Activated CD4-positive, alpha-beta memory T cell treated with anti-CD3 and anti-CD28 coated beads, Interleukin-2, amount 10 ng/mL, durations not matched to agents 7 days and 5 days (primary cell): ENCODE data around the gene CELF4. TPM values are rescaled to one million over a fixed set of nuclear protein-coding genes. Genes with fewer than 3 reads are reported as not detected.
"Not testable (repeated sequence)": the region's sequence is repeated elsewhere in the genome, so short reads cannot be mapped to it uniquely, and the experiment has no call there.

Source experiments
- CTCF ChIA-PET: fragments of 350-600 bp; sonication (Branson Sonifier 250); formaldehyde crosslinking; loops from one replicate; lab custom pipeline; 2021; ENCODE audit warnings: antibody characterized with exemption, inconsistent platforms; lab: Charles Lee
- POLR2A ChIA-PET: fragments of 350-600 bp; sonication (Branson Sonifier 250); formaldehyde crosslinking; loops from one replicate; lab custom pipeline; 2021; ENCODE audit warnings: antibody characterized with exemption; lab: Charles Lee
- DNase-seq: peaks from one replicate; pipeline ENCODE4 v3.0.0-alpha.2; 2020
- H3K27ac Mint-ChIP-seq: one replicate; pipeline ENCODE4 v1.8.0; 2021; ENCODE audit warnings: mild to moderate bottlenecking, mixed read lengths
- H3K27me3 Mint-ChIP-seq: one replicate; pipeline ENCODE4 v1.8.0; 2021; ENCODE audit warnings: mixed read lengths
- H3K36me3 Mint-ChIP-seq: one replicate; pipeline ENCODE4 v1.8.0; 2021; ENCODE audit warnings: low read depth, mixed read lengths
- H3K4me1 Mint-ChIP-seq: one replicate; pipeline ENCODE4 v1.8.0; 2021; ENCODE audit warnings: mixed read lengths
- H3K4me3 Mint-ChIP-seq: one replicate; pipeline ENCODE4 v1.8.0; 2021; ENCODE audit warnings: mild to moderate bottlenecking, mixed read lengths
- H3K9me3 Mint-ChIP-seq: one replicate; pipeline ENCODE4 v1.8.0; 2021; ENCODE audit warnings: mixed read lengths
- total RNA-seq, 2 experiments: library from RNA; stranded (reverse); gene quantifications; one replicate each; pipeline ENCODE4 v1.2.3, GENCODE V29; 2021

CELF4 gene
- total RNA-seq, 2 experiments from 2014 or later, result not detected

DNA sequence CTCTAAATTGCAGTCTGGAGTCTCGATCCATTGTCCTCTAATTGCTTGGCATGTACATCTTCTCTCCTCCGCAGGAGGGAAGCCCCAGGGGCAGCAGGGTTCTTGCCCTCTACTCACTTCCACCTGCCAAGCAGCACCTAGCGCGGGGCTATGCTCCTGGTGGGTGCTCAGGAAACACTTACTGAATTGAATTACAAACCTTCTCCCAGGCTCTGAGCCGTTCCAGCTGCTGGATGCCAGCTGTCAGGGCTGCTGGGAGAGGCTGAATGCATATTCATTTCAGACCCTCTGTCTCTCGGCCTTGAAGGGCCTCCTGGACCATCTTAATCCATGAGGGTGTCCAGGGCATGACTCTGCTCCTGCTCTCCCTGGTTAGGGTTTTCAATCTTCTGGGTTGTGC is 94.0 kb downstream of the CELF4 start:
- POLR2A ChIA-PET, result no interaction called here
- no peaks in the 10 kb centered on the region for H3K36me3 Mint-ChIP-seq

GRCh38 chr18:37470986-37471385 is 94.6 kb downstream of the CELF4 start:
- H3K27ac Mint-ChIP-seq, result no peak overlapping the region
- ChIA-PET POLR2A (no interaction called here), CTCF (no interaction called here)
- no peaks in the 10 kb centered on the region for H3K36me3 Mint-ChIP-seq
- H3K4me1 Mint-ChIP-seq, result no peaks in the 10 kb centered on the region
- H3K4me3 Mint-ChIP-seq, result no peak overlapping the region
- no peaks in the 10 kb centered on the region for H3K27me3 Mint-ChIP-seq
- DNase-seq, result no peak
- no peaks in the 10 kb centered on the region for H3K9me3 Mint-ChIP-seq

More for the DNA sequence above, 94.0 kb downstream of the CELF4 start:
- Mint-ChIP-seq H3K9me3 (no peaks in the 10 kb centered on the region), H3K27ac (no peak overlapping the region), H3K4me1 (no peaks in the 10 kb centered on the region), H3K4me3 (no peak overlapping the region), H3K27me3 (no peaks in the 10 kb centered on the region)
- no peak for DNase-seq
- CTCF ChIA-PET, result no interaction called here

DNA sequence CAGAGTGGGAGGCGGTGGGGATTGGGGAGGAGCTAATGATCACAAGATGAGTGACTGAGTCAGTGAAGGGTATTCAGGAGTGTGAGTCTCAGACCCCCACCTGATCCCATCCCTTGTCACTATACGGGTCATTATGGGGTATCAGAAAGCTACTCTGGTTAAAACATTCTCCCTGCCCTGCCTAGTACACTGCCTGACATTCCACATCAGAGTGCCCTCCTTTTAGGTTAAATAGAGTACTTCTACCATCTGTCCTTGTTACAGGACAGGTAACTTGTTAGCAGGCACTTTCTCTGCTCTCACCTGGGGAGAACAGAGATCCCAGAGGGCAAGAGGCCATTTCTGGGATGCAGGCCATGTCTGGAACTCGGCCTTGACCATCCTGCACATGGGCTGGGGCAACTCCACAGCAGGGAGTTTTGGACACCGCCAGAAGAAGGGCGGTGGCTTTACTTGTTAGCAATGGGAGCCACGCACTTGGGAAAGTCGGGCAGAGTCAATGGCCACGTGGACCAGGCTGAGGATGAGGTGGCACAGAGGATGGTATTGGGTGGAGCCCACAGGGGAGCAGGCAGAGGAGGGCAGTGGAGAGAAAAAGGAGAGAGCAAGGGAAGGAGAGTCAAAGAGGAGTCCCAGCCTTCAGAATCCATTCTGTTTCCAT is 98.5 kb downstream of the CELF4 start:
- ChIA-PET POLR2A (no interaction called here), CTCF (no interaction called here)
- no peaks in the 10 kb centered on the region for H3K9me3 Mint-ChIP-seq
- H3K36me3 Mint-ChIP-seq, result no peaks in the 10 kb centered on the region
- H3K27me3 Mint-ChIP-seq, result no peaks in the 10 kb centered on the region
- no peak overlapping the region for H3K4me3 Mint-ChIP-seq
- no peak for DNase-seq
- no peaks in the 10 kb centered on the region for H3K4me1 Mint-ChIP-seq
- no peak overlapping the region for H3K27ac Mint-ChIP-seq

- ChIA-PET CTCF (no interaction called here), POLR2A (no interaction called here)
- no peak overlapping the region for H3K4me3 Mint-ChIP-seq
- no peak overlapping the region for H3K27ac Mint-ChIP-seq
- no peaks in the 10 kb centered on the region for H3K27me3 Mint-ChIP-seq
- no peaks in the 10 kb centered on the region for H3K36me3 Mint-ChIP-seq
- H3K9me3 Mint-ChIP-seq, result no peaks in the 10 kb centered on the region
- no peaks in the 10 kb centered on the region for H3K4me1 Mint-ChIP-seq
- no peak for DNase-seq
These were observed 99.6 kb downstream of the CELF4 start for GRCh38 chr18:37465958-37466357.

GRCh38 chr18:37464257-37464656 is 101.3 kb downstream of the CELF4 start:
- no peaks in the 10 kb centered on the region for H3K4me1 Mint-ChIP-seq
- H3K4me3 Mint-ChIP-seq, result no peak overlapping the region
- no peak overlapping the region for H3K27ac Mint-ChIP-seq
- no peak for DNase-seq
- H3K27me3 Mint-ChIP-seq, result no peaks in the 10 kb centered on the region
- no peaks in the 10 kb centered on the region for H3K36me3 Mint-ChIP-seq
- POLR2A ChIA-PET, result no interaction called here
- CTCF ChIA-PET, result no interaction called here
- H3K9me3 Mint-ChIP-seq, result no peaks in the 10 kb centered on the region

DNA sequence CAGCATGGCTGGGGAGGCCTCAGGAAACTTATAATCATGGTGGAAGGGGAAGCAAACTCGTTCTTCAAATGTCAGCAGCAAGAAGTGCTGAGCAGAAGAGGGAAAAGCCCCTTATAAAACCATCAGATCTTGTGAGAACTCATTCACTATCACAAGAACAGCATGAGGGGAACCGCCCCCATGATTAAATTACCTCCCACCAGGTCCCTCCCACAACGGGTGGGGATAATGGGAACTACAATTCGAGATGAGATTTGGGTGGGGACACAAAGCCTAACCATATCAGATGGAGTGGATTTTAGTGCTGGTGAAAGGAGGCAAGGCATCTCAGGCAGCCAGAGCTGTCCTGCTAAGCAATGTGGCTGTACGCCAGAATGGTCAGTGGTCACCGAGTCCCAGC is 104.3 kb downstream of the CELF4 start:
- H3K4me3 Mint-ChIP-seq, POLR2A ChIA-PET, H3K27me3 Mint-ChIP-seq, H3K27ac Mint-ChIP-seq, H3K4me1 Mint-ChIP-seq, DNase-seq, H3K36me3 Mint-ChIP-seq, H3K9me3 Mint-ChIP-seq, CTCF ChIA-PET: not testable (repeated sequence)

DNA sequence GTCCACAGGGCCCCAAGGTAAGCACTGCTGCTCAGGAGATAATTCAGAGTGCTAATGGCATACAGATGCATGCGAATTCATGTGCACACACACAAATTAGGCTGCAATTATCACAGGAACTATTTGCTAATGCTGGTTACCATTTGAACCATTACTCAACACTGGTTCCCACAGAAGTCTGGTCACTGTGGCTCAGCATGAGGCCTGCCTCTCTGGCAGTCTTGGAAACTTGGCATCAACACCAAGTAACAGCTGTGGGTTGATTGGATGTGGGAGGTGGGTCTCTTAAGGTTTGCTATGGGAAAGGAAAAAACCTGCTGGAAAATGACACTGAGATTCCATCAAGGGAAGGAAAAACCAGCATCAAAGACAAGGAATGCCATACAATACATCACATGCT is 105.0 kb downstream of the CELF4 start:
- no peaks in the 10 kb centered on the region for H3K9me3 Mint-ChIP-seq
- DNase-seq, result no peak
- no peaks in the 10 kb centered on the region for H3K27me3 Mint-ChIP-seq
- H3K4me1 Mint-ChIP-seq, result no peaks in the 10 kb centered on the region
- H3K27ac Mint-ChIP-seq, result no peak overlapping the region
- H3K36me3 Mint-ChIP-seq, result no peaks in the 10 kb centered on the region
- POLR2A ChIA-PET, result no interaction called here
- CTCF ChIA-PET, result no interaction called here
- no peak overlapping the region for H3K4me3 Mint-ChIP-seq

- H3K9me3 Mint-ChIP-seq, result no peaks in the 10 kb centered on the region
- no peaks in the 10 kb centered on the region for H3K4me1 Mint-ChIP-seq
- CTCF ChIA-PET, result interaction anchor here (1.2 kb wide), 1 partner anchor 27 kb away, joined by 3 read pairs; no protein-coding TSS in a partner anchor
- POLR2A ChIA-PET, result no interaction called here
- no peaks in the 10 kb centered on the region for H3K27me3 Mint-ChIP-seq
- no peak overlapping the region for H3K4me3 Mint-ChIP-seq
- H3K36me3 Mint-ChIP-seq, result no peaks in the 10 kb centered on the region
- no peak overlapping the region for H3K27ac Mint-ChIP-seq
- no peak for DNase-seq
These were observed 106.9 kb downstream of the CELF4 start for GRCh38 chr18:37458697-37459096.

DNA sequence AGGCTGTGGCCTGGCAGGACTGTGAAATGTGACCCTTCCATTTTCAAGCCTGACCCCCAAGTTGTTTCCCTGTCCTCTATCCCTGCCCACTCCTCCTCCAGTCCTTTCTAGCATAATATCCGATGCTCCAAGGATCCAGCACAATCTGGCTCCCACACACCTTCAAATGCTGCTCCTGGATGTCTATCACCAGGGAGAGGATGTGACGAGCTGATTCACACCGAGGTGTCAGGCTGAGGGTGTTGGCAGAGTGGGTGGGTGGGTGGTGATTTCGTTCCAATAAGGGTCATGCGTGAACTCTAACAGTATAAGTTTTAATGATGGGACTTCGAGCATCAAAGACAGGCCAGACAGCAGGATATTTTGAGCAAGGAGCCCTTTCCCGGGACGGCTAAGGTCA is 107.8 kb downstream of the CELF4 start:
- Mint-ChIP-seq H3K9me3 (no peaks in the 10 kb centered on the region), H3K27me3 (no peaks in the 10 kb centered on the region), H3K36me3 (no peaks in the 10 kb centered on the region), H3K27ac (no peak overlapping the region), H3K4me3 (no peak overlapping the region), H3K4me1 (no peaks in the 10 kb centered on the region)
- ChIA-PET CTCF (no interaction called here), POLR2A (no interaction called here)
- no peak for DNase-seq

- H3K27me3 Mint-ChIP-seq, result no peaks in the 10 kb centered on the region
- H3K9me3 Mint-ChIP-seq, result no peaks in the 10 kb centered on the region
- H3K4me1 Mint-ChIP-seq, result no peaks in the 10 kb centered on the region
- no peak overlapping the region for H3K4me3 Mint-ChIP-seq
- H3K36me3 Mint-ChIP-seq, result no peaks in the 10 kb centered on the region
- ChIA-PET CTCF (no interaction called here), POLR2A (no interaction called here)
- H3K27ac Mint-ChIP-seq, result no peak overlapping the region
- no peak for DNase-seq
These were observed 108.3 kb downstream of the CELF4 start for GRCh38 chr18:37457341-37457740.

DNA sequence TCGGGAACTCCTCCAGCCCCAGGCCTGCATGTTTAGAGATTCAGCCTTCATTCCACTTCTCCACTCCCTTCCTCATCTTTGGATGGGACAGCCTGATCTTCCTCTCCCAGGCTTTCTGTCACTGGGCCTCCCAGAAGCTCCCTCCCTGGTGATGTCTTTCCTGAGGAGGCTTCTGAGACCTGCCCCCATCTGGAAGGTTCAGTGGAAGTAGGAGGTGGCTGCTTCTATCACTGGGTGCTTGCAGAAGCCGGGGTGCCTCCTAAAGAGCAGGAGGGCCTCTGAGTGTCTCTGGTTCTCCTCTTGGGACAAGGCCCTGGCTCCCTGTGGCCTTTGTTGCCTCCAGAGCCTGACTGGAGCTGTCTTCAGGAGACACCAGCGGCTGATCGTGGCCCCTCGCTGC is 108.7 kb downstream of the CELF4 start:
- H3K27ac Mint-ChIP-seq, result no peak overlapping the region
- H3K4me1 Mint-ChIP-seq, result no peaks in the 10 kb centered on the region
- H3K36me3 Mint-ChIP-seq, result no peaks in the 10 kb centered on the region
- ChIA-PET CTCF (no interaction called here), POLR2A (no interaction called here)
- H3K27me3 Mint-ChIP-seq, result no peaks in the 10 kb centered on the region
- no peak for DNase-seq
- H3K4me3 Mint-ChIP-seq, result no peak overlapping the region
- H3K9me3 Mint-ChIP-seq, result no peaks in the 10 kb centered on the region

GRCh38 chr18:37456395-37456794 is 109.2 kb downstream of the CELF4 start:
- H3K4me1 Mint-ChIP-seq, result no peaks in the 10 kb centered on the region
- H3K27me3 Mint-ChIP-seq, result no peaks in the 10 kb centered on the region
- no peaks in the 10 kb centered on the region for H3K9me3 Mint-ChIP-seq
- DNase-seq, result no peak
- ChIA-PET CTCF (no interaction called here), POLR2A (no interaction called here)
- no peak overlapping the region for H3K4me3 Mint-ChIP-seq
- H3K27ac Mint-ChIP-seq, result no peak overlapping the region
- H3K36me3 Mint-ChIP-seq, result no peaks in the 10 kb centered on the region

- ChIA-PET POLR2A (no interaction called here), CTCF (no interaction called here)
- Mint-ChIP-seq H3K4me1 (no peaks in the 10 kb centered on the region), H3K27ac (no peak overlapping the region), H3K9me3 (no peaks in the 10 kb centered on the region), H3K36me3 (no peaks in the 10 kb centered on the region), H3K27me3 (no peaks in the 10 kb centered on the region), H3K4me3 (no peak overlapping the region)
- DNase-seq, result no peak
These were observed 111.8 kb downstream of the CELF4 start for GRCh38 chr18:37453752-37454151.

GRCh38 chr18:37452682-37453385 is 112.8 kb downstream of the CELF4 start:
- Mint-ChIP-seq H3K27me3 (no peaks in the 10 kb centered on the region), H3K36me3 (no peaks in the 10 kb centered on the region), H3K4me3 (no peak overlapping the region), H3K9me3 (no peaks in the 10 kb centered on the region), H3K27ac (no peak overlapping the region), H3K4me1 (no peaks in the 10 kb centered on the region)
- CTCF ChIA-PET, result no interaction called here
- POLR2A ChIA-PET, result no interaction called here
- DNase-seq, result no peak
